Fibroblast of the aortic adventitia (primary cell): Measurements from ENCODE around the gene ARAP2. TPM values are rescaled to one million over a fixed set of nuclear protein-coding genes. Genes with fewer than 3 reads are reported as not detected.

Experiments used
- DNase-seq: peaks from one replicate; pipeline ENCODE4 v3.0.0-alpha.2; 2010; ENCODE audit warnings: low read depth
- H3K4me3 ChIP-seq: 2 replicates; pipeline ENCODE4 v1.5.1; 2011; ENCODE audit warnings: low read depth, mild to moderate bottlenecking, control low read depth, low read length, moderate library complexity
- total RNA-seq: library from RNA; depleted of rRNA; stranded (reverse); fragments of >200 nt; gene quantifications from 2 replicates; pipeline ENCODE4 v1.2.3, GENCODE V29; 2012; ENCODE audit warnings: low replicate concordance
- TF ChIP-seq, protein P1 (sequence below): IDR thresholded peaks from 2 replicates; pipeline ENCODE4 v1.5.1; 2011; ENCODE audit warnings: mild to moderate bottlenecking, low read length, control low read depth, inconsistent platforms; ENCODE audit not compliant: insufficient read depth

Gene ARAP2
- total RNA-seq, 1 donor, result 0.63 TPM

DNA sequence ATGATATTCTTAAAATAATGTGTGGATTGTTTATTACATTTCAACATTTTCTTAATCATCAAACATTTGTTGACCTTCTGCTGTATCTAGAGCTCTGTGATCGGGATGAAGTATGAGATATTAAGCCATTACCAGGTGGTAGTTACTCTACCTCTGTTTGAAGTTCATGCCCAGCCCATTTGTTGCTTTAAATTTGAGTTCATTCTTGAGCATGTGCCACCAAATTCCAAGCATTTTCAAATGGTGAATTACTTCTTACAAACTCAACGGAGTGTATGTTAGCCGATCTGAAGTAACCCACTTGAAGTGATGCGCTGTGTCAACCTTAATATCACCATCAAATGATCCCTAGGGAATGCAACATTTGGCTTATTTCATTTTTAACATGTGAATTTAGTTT is 29.8 kb upstream of the ARAP2 start:
- H3K4me3 ChIP-seq, result no peak overlapping the region
- TF ChIP-seq, protein P1, sequence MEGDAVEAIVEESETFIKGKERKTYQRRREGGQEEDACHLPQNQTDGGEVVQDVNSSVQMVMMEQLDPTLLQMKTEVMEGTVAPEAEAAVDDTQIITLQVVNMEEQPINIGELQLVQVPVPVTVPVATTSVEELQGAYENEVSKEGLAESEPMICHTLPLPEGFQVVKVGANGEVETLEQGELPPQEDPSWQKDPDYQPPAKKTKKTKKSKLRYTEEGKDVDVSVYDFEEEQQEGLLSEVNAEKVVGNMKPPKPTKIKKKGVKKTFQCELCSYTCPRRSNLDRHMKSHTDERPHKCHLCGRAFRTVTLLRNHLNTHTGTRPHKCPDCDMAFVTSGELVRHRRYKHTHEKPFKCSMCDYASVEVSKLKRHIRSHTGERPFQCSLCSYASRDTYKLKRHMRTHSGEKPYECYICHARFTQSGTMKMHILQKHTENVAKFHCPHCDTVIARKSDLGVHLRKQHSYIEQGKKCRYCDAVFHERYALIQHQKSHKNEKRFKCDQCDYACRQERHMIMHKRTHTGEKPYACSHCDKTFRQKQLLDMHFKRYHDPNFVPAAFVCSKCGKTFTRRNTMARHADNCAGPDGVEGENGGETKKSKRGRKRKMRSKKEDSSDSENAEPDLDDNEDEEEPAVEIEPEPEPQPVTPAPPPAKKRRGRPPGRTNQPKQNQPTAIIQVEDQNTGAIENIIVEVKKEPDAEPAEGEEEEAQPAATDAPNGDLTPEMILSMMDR, result no peak
- no peak for DNase-seq

DNA sequence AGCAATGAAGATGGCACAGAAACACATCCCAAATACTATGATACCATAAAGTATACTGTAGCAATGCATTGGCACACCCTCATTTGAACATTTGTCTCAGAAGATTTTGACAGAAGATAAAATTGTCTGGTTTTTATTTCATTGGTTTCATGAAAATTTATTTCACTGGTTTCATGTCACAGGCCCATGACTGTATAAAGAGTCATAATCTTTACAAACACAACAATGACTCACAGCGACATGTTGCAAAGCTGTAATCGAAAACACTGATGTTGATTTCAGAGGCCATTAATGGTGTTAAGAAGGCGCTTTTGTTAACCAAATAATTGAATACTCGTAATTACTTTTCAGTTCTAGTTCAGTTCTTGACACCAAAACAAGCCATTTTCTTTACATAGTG is 29.0 kb upstream of the ARAP2 start:
- H3K4me3 ChIP-seq, result no peak overlapping the region
- no peak for DNase-seq
- TF ChIP-seq, protein P1, result no peak

DNA sequence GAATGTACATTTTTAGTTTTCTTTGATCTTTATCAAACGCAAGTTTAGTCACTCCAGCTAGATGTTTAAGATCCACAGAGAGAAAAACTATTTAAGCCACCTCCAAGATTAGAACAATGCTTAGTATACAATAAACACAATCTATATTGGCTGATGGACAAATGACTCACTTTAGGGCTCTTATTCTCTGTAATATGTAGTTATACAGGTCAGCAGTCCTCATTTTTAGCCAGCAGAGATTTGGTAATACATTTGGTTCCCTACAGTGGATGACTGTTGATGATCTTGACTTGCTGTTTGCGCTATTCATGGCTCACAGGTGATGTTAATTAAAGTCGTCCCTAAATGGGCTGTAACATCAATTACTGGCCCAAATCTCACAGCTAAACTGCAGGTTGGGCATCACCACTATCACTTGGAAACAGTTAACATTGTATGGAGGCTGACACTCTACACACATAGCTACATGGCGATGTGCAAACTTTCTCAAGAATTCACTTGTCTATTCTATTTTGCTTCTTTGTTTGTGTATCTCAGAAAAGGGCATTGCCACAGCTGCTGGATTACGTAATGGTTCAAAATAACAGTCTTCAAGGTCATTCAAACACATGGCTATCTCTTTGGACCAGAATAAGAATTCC is 25.3 kb upstream of the ARAP2 start:
- no peak for DNase-seq
- H3K4me3 ChIP-seq, result no peak overlapping the region
- TF ChIP-seq, protein P1, result no peak

DNA sequence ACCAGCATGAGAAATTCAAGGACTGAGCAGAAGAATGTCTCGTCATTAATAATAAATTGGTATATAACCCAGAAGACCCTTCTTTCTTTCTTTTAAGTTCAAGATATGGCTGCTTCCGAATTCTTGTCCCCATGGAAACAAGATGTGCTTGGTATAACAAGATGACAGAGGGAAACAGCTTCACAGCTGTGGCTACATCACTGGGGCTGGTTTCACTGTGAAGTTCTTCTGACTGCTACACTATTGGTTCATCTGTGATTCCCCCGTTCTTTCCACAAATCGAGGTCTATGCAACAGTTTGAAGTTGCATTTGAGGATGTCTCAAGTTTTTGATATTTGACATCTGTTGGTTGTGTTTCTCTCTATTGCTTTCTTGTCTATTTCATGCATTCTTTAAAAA is 24.8 kb upstream of the ARAP2 start:
- no peak overlapping the region for H3K4me3 ChIP-seq
- TF ChIP-seq, protein P1, result no peak

DNA sequence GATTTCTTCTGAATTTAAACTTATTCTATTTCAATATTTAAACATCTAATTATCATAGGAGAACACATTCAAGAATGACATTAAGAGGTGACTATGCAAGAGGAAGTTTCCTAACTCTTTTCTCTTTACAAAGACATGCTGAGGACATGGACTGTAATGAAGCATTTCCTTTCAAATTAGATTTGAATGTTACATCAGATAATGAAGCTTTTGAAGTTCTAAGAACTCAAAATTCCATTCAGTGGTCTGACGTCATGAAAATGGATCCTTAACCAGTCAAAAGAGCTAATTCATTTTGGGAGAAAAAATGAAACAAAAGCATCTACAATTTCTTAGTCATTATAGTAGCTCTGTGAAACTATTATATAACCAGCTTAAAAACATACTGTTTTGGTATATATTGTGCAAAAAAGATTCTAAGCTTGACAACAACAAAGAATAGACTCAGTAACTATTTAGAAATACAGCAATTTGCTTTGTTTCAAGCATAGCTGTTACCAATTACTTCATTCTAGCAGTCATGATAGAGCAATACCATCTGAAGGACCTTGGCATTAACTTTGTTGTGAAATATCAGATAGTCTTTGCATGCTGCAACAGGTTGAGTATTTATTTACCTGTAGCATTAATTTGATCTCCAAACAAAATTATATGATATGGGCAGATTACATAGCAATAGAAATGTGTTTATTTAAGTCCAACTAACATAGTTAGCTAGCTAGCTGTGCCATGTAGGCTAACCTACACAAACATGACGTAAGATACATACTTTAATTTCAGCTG is 23.4 kb upstream of the ARAP2 start:
- no peak overlapping the region for H3K4me3 ChIP-seq
- no peak for DNase-seq
- TF ChIP-seq, protein P1, result no peak

More for the DNA sequence above, 24.8 kb upstream of the ARAP2 start:
- DNase-seq, result no peak

DNA sequence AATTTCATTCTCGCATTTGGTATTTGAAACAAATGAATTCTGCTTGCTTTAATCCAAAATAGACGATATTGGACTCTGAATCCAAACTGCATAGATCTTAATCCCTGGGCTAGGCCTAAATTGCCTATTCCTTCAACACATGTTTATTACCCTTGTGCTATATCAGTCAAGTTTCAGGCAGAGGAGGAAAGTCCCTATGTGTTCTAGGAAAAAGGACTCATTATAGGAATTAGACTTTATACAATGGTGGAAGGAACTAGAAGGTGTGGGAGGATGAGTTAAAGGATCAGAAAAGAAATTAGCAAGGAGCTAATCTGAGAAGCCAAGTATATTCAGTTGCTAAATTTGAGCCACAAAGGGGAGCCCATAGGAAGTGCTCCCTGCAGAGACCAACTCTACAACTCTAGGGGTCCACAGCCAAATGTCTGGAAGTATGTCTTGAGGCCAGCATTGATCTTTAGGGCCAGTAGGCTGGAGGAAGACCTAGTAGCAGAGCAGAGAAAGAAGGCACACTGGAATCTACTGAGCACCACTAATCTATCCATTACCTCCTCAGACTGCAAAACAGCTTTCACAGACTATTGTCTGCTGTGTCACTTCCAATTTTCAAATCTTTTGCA is 20.0 kb upstream of the ARAP2 start:
- TF ChIP-seq, protein P1, result no peak
- H3K4me3 ChIP-seq, result no peak overlapping the region
- no peak for DNase-seq
